ENCODE results near the gene PRH2.

Gene PRH2

GRCh38 chr12:10928746-10929286 lies at the start of gene PRH2:
PRH2 (plus strand) TSS chr12:10929236; CDS start chr12:10929274, 38 bp downstream.
- DNase-seq (ENCODE audit: low read depth): no peak
- H3K4me3 ChIP-seq (ENCODE audit: control insufficient read depth, low read depth, low read length): no peak within 1 kb of the TSS
- TF ChIP-seq, protein P1, sequence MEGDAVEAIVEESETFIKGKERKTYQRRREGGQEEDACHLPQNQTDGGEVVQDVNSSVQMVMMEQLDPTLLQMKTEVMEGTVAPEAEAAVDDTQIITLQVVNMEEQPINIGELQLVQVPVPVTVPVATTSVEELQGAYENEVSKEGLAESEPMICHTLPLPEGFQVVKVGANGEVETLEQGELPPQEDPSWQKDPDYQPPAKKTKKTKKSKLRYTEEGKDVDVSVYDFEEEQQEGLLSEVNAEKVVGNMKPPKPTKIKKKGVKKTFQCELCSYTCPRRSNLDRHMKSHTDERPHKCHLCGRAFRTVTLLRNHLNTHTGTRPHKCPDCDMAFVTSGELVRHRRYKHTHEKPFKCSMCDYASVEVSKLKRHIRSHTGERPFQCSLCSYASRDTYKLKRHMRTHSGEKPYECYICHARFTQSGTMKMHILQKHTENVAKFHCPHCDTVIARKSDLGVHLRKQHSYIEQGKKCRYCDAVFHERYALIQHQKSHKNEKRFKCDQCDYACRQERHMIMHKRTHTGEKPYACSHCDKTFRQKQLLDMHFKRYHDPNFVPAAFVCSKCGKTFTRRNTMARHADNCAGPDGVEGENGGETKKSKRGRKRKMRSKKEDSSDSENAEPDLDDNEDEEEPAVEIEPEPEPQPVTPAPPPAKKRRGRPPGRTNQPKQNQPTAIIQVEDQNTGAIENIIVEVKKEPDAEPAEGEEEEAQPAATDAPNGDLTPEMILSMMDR (IDR thresholded peaks at IDR 0.05; ENCODE audit: control insufficient read depth, insufficient read depth, low read depth, low read length, missing control alignments): no peak

DNA sequence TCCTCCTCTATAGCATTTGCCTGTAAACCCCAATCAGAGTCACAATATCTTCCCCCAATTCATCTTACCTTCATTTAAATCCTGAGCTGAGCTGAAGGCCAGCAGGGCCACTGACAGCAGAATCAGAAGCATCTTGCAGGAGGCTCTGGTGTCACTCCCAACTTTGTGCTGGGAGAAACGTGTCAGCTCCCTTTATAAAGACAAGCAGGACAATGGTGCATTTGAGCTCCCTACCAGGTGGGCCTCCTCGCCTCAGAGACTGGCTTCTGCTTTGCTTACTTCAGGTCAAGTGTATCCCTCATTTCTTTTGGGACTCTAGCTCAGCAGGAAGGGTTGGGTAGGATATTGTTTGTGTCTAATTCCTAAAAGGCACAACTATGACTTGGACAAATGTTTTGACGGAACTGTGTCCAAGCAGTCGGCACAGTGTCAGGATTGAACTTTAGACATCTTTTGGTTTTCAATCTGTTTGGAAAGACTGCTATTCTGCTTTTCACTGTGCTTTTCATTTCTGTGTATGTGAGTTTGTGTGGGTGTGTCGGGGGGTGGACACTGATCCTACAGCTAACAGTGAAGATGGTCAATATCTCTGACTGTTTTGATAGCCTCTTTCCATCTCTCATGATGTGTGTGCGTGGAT lies 44.8 kb upstream of the PRH2 start, which contains the start of gene PRH1:
TSS of gene PRH1 (minus strand) at position 170 of the 640 bp plus-strand sequence. CDS start at position 132, 38 bp downstream.
- no peak for DNase-seq (ENCODE audit: low read depth)
- TF ChIP-seq, protein P1 (IDR thresholded peaks at IDR 0.05; ENCODE audit: control insufficient read depth, insufficient read depth, low read depth, low read length, missing control alignments): no peak
- H3K4me3 ChIP-seq (ENCODE audit: control insufficient read depth, low read depth, low read length): no peak within 1 kb of the TSS

DNA sequence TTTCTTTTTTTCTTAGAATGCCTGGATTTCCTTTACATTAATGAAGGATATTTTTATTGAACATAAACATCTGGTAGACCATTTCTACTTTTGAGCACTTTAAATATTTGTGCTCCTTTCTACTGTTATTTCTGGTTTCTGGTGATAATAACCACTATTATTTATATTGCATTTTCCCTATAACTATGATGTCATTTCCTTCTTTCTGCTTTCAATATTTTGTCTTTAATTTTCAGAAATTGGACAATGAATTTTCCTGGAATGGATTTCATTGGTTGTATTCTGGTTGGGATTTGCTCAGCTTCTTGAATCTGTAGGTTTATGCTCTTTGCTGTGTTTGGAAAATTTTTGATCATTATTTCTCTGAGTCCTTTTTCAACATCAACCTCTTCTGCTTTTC lies 39.8 kb upstream of the PRH2 start:
- no peak for DNase-seq (ENCODE audit: low read depth)
- no peak overlapping the region for H3K4me3 ChIP-seq (ENCODE audit: control insufficient read depth, low read depth, low read length)
- TF ChIP-seq, protein P1 (IDR thresholded peaks at IDR 0.05; ENCODE audit: control insufficient read depth, insufficient read depth, low read depth, low read length, missing control alignments): no peak

GRCh38 chr12:10891937-10892336 lies 37.1 kb upstream of the PRH2 start:
- TF ChIP-seq, protein P1 (IDR thresholded peaks at IDR 0.05; ENCODE audit: control insufficient read depth, insufficient read depth, low read depth, low read length, missing control alignments): no peak
- DNase-seq (ENCODE audit: low read depth): no peak
- no peak overlapping the region for H3K4me3 ChIP-seq (ENCODE audit: control insufficient read depth, low read depth, low read length)

DNA sequence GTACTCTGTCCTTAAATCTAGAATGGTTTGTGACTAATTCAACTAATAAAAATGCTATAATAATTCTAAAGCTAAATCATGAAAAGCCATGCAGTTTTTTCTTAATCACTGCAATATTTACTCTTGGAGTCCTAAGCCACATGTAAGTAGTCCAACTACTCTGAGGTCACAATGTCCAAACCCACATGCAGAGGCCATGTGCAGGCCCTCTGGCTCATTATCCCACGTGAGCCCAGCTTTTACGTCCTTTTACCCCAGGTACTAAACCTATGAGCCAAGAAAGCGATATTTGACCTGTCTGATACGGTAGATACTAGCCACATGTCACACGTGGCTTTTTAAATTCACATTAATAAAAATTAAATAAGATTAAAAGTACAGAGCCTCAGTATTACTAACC lies 32.2 kb upstream of the PRH2 start:
- H3K4me3 ChIP-seq (ENCODE audit: control insufficient read depth, low read depth, low read length): no peak overlapping the region
- TF ChIP-seq, protein P1 (IDR thresholded peaks at IDR 0.05; ENCODE audit: control insufficient read depth, insufficient read depth, low read depth, low read length, missing control alignments): no peak
- DNase-seq (ENCODE audit: low read depth): no peak

- TF ChIP-seq, protein P1 (IDR thresholded peaks at IDR 0.05; ENCODE audit: control insufficient read depth, insufficient read depth, low read depth, low read length, missing control alignments): no peak
- H3K4me3 ChIP-seq (ENCODE audit: control insufficient read depth, low read depth, low read length): no peak overlapping the region
- no peak for DNase-seq (ENCODE audit: low read depth)
These were observed 28.5 kb upstream of the PRH2 start for GRCh38 chr12:10900530-10900929.
